Measurements from ENCODE around the gene CPLX1.

The CPLX1 gene

GRCh38 chr4:735583-735982, 90.3 kb downstream of the CPLX1 start:
- H3K36me3 ChIP-seq (ENCODE audit: control insufficient read depth, insufficient read depth, low read length) = no peaks in the 10 kb centered on the region
- no peaks in the 10 kb centered on the region for H3K79me2 ChIP-seq
- H3K4me2 ChIP-seq (ENCODE audit: low read length) = no peak overlapping the region
- no peak overlapping the region for H3K4me3 ChIP-seq (ENCODE audit: low read depth, low read length)
- H3K27ac ChIP-seq = no peak overlapping the region
- H3K9ac ChIP-seq = no peak overlapping the region
- H2AFZ ChIP-seq = no peak overlapping the region
- no peaks in the 10 kb centered on the region for H3K4me1 ChIP-seq
- TF ChIP-seq CTCF (IDR thresholded peaks at IDR 0.05) = no peak
- no peaks in the 10 kb centered on the region for H3K9me3 ChIP-seq (ENCODE audit: control insufficient read depth, low read length)
- H3K27me3 ChIP-seq (ENCODE audit: control insufficient read depth, insufficient read depth, low read length) = no peaks in the 10 kb centered on the region
